Right cardiac atrium (tissue), 5 donors: Measurements from ENCODE around the gene DDX54. TPM values are rescaled to one million over a fixed set of nuclear protein-coding genes. Genes with fewer than 3 reads are reported as not detected.

Experiments
- ATAC-seq, 2 donors: fragments of 200-7000 bp; cut with Tn5 transposase; one replicate each; pipeline versions ENCODE4 v1.8.0 to v1.9.1; 2020; ENCODE audit warnings: moderate library complexity in 2 of 2, mild to moderate bottlenecking in 1 of 2
- DNase-seq, 3 donors: peaks; one replicate each; pipeline ENCODE4 v3.0.0-alpha.2; 2020
- H3K27ac ChIP-seq: one replicate; pipeline ENCODE4 v1.5.1; 2013; ENCODE audit warnings: mild to moderate bottlenecking, low read length, control low read depth, moderate library complexity
- H3K27me3 ChIP-seq: one replicate; pipeline ENCODE4 v1.6.1; 2013; ENCODE audit not compliant: control insufficient read depth, insufficient read depth
- H3K4me1 ChIP-seq: one replicate; pipeline ENCODE4 v1.6.1; 2013; ENCODE audit warnings: low read length; ENCODE audit not compliant: control insufficient read depth, insufficient read depth
- H3K4me3 ChIP-seq: one replicate; pipeline ENCODE4 v1.5.1; 2013; ENCODE audit warnings: low read length, control low read depth
- H3K9me3 ChIP-seq: one replicate; pipeline ENCODE4 v1.6.1; 2013; ENCODE audit warnings: low read length; ENCODE audit not compliant: control insufficient read depth
- WGBS: extraction: QIAGEN DNeasy Blood & Tissue Kit; methylation state at CpG from one replicate; pipeline ENCODE4 v1.1.7; 2013; 5-methylcytosine and 5-hydroxymethylcytosine counted together
- intact Hi-C, 4 donors: fragments of 100-400 bp; cut with DNase I; formaldehyde crosslinking; loops; one replicate each; pipeline versions ENCODE4 v1.11.0 to v1.14.0; 2022 to 2023
- polyA plus RNA-seq: library from polyadenylated mRNA; stranded (reverse); fragments of 200-250 nt; gene quantifications from one replicate; pipeline ENCODE4 v1.2.3, GENCODE V29; 2013
- total RNA-seq, 4 donors: library from RNA; stranded (reverse); fragmentation: NEBNext Ultra II Directional; extraction: Animal tissue kit (Norgen Biotek cat#: 25700); gene quantifications; one replicate each; pipeline ENCODE4 v1.2.1, GENCODE V29; 2021
- donor health status: healthy with polysubstance abuse.
- donor health status: DM: no; HTN: yes; CAD: no.
- donor health status: DM: no; HTN: no; CAD: no.
- donor health status: DM: no; HTN: yes; CAD: no; lungs with severe emphysema.
- donor health status: DM: yes; HTN: yes; CAD: no.

The DDX54 gene
- total and polyA plus RNA-seq, 5 donors: 17.2 to 36.1 (median 29.2) TPM

DNA sequence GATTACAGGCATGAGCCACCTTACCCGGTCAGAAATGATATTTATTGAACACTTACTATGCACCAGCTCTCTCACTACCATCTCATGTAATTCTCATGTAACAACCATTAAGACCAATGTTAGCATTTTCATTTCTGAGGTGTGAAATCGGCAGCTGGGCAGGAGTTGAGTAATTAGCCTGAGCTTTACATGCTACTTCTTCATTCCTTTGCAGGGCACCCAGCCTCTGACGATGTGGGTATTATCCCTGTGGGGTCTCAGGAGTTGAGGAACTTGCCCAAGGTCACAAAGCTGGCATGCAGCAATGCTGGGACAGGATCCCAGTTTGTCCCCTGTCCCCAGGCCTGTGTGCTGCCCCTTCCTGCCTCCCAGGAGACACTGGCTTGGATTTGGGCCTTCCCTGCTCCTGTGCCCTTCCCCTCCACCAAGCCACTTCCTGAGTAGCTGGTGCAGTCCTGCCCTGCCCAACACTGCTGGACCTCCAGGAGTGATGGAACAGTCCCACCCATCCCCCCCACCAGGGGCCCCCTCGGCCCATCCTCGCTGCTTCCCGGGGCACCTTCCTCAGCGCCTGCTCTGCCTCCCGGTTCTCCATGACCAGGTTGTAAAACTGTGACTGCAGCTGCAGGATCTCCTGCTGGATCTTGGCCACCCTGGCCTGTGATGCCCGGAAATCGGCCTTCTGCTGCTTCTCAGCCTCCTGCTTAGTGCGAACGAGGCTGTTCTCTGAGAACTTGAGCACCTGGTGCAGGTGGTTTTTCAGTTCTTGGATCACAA, 14.9 kb upstream of the DDX54 start:
- intact Hi-C loops: no loop called here
- H3K4me1 ChIP-seq: no peaks in the 10 kb centered on the region
- no peak for ATAC-seq
- peak in 1 of 3 donors; percentile 41 for DNase-seq
- 87% methylated on average over 12 of the region's 12 CpGs for WGBS
- no peaks in the 10 kb centered on the region for H3K9me3 ChIP-seq
- H3K27ac ChIP-seq: no peak overlapping the region
- no peaks in the 10 kb centered on the region for H3K27me3 ChIP-seq
- no peak overlapping the region for H3K4me3 ChIP-seq

DNA sequence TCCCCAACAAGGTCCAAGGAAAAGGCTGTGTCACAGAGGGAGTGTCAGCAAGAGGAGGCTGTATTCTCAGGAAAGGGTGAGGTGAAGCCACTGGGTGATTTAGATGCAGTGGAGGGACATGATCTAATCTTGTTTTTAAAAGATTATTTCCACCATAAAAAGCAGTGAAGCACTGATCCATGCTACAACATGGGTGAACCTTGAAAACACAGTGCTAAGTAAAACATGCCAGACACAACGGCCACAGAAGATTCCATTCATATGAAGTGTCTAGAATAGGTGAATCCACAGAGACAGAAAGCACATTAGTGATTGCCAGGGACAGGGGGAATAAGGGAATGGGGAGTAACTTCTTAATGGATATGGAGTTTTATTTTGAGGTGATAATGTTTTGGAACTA, 13.0 kb upstream of the DDX54 start:
- no peaks in the 10 kb centered on the region for H3K4me1 ChIP-seq
- ATAC-seq: no peak
- H3K4me3 ChIP-seq: no peak overlapping the region
- H3K27me3 ChIP-seq: no peaks in the 10 kb centered on the region
- no peak overlapping the region for H3K27ac ChIP-seq
- intact Hi-C loops: loop anchor here in 3 of 4 donors (10.0 kb wide), 3 partner anchors 87 to 227 kb away; partner anchors contain the start of gene SDSL (in 3 of the 3)
- WGBS: 69% methylated on average over 1 of the region's 1 CpG
- DNase-seq: no peak
- no peaks in the 10 kb centered on the region for H3K9me3 ChIP-seq

DNA sequence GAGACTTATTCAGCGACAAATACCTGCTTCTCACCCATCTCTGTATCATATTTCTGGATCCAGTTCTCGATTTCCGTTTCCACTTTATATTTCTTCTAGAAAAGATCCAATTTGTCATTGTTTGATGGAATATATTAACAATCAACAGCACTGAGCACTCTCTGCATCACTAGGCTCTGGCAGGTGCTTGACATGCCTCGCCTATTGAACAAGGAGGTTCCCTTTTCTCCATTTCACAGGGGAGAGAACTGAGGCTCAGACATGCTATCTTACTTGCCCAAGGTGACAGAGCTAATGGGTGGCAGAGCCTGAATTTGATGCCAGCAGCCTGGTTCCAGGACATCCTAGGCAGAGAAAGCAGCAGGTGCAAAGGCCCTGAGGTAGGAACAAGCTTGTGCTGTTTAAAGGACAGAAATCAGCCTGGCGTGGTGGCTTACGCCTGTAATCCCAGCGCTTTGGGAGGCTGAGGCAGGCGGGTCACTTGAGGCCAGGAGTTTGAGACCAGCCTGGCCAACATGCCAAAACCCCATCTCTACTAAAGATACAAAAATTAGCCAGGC, 12.3 kb upstream of the DDX54 start:
- WGBS: 96% methylated on average over 8 of the region's 8 CpGs
- DNase-seq (no peak), ATAC-seq (no peak)
- intact Hi-C loops: loop anchor here in 3 of 4 donors (10.0 kb wide), 3 partner anchors 87 to 227 kb away; partner anchors contain the start of gene SDSL (in 3 of the 3)
- H3K4me1 ChIP-seq: no peaks in the 10 kb centered on the region
- no peak overlapping the region for H3K4me3 ChIP-seq
- no peaks in the 10 kb centered on the region for H3K9me3 ChIP-seq
- no peak overlapping the region for H3K27ac ChIP-seq
- H3K27me3 ChIP-seq: no peaks in the 10 kb centered on the region

- no peaks in the 10 kb centered on the region for H3K9me3 ChIP-seq
- H3K4me3 ChIP-seq: no peak overlapping the region
- whole genome bisulfite sequencing: 12% methylated on average over 4 of the region's 4 CpGs
- ATAC-seq (peak; percentile 87 to 90), DNase-seq (peak; percentile 65 to 82 (median 82))
- H3K27ac ChIP-seq: no peak overlapping the region
- intact Hi-C loops: loop anchor here in 3 of 4 donors (10.0 kb wide), 3 partner anchors 88 to 228 kb away; partner anchors contain the start of gene SDSL (in 3 of the 3)
- H3K4me1 ChIP-seq: no peaks in the 10 kb centered on the region
- H3K27me3 ChIP-seq: no peaks in the 10 kb centered on the region
Observed at GRCh38 chr12:113196990-113197389, 11.7 kb upstream of the DDX54 start.

- intact Hi-C loops: loop anchor here in 3 of 4 donors (10.0 kb wide), 3 partner anchors 88 to 228 kb away; partner anchors contain the start of gene SDSL (in 3 of the 3)
- peak; percentile 7 to 17 for ATAC-seq
Observed at GRCh38 chr12:113196582-113196981, 11.3 kb upstream of the DDX54 start.

DNA sequence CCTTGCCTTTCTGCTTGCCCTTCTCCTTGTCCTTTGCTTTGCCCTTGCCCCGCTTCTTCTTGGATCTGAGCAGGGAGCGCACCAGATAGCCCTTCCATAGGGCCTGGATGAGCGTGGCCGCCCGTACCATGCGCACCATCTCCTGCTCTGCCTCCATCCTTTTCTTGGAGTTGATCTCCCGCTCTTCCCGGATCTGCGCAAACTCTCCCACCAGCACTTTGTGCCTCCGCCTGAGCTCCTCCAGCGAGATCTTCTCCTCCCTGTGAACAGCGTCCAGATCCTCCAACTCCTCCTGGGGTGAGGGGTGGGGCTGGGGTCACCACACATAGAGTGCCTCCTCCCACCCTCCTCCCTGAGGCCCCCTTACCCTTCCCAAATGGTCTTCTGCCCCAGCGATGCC, 10.3 kb upstream of the DDX54 start:
- Histone ChIP-seq H3K4me1 (no peaks in the 10 kb centered on the region), H3K27me3 (no peaks in the 10 kb centered on the region), H3K4me3 (no peak overlapping the region), H3K27ac (no peak overlapping the region), H3K9me3 (no peaks in the 10 kb centered on the region)
- intact Hi-C loops: loop anchor here in 3 of 4 donors (10.0 kb wide), 3 partner anchors 89 to 229 kb away; partner anchors contain the start of gene SDSL (in 3 of the 3)
- no peak for ATAC-seq
- WGBS: 96% methylated on average over 13 of the region's 13 CpGs
- DNase-seq: no peak

More at GRCh38 chr12:113196582-113196981, 11.3 kb upstream of the DDX54 start:
- H3K27me3 ChIP-seq: no peaks in the 10 kb centered on the region
- H3K9me3 ChIP-seq: no peaks in the 10 kb centered on the region
- no peak overlapping the region for H3K27ac ChIP-seq
- WGBS: 74% methylated on average over 7 of the region's 7 CpGs
- H3K4me1 ChIP-seq: no peaks in the 10 kb centered on the region
- no peak for DNase-seq
- no peak overlapping the region for H3K4me3 ChIP-seq

- intact Hi-C loops: loop anchor here in 3 of 4 donors (10.0 kb wide), 3 partner anchors 90 to 230 kb away; partner anchors contain the start of gene SDSL (in 3 of the 3)
Observed at GRCh38 chr12:113194971-113195391, 9.7 kb upstream of the DDX54 start.

GRCh38 chr12:113191227-113191626, 5.9 kb upstream of the DDX54 start:
- no peak overlapping the region for H3K4me3 ChIP-seq
- H3K27me3 ChIP-seq: no peaks in the 10 kb centered on the region
- intact Hi-C loops: loop anchor here in 3 of 4 donors (10.0 kb wide), 3 partner anchors 94 to 234 kb away; partner anchors contain the start of gene SDSL (in 3 of the 3)
- H3K27ac ChIP-seq: no peak overlapping the region
- H3K4me1 ChIP-seq: peaks cover under 1% of the 10 kb centered on the region
- no peaks in the 10 kb centered on the region for H3K9me3 ChIP-seq
- DNase-seq (no peak), ATAC-seq (no peak)
- 93% methylated on average over 19 of the region's 19 CpGs for WGBS

More at GRCh38 chr12:113194971-113195391, 9.7 kb upstream of the DDX54 start:
- Histone ChIP-seq H3K27me3 (no peaks in the 10 kb centered on the region), H3K9me3 (no peaks in the 10 kb centered on the region), H3K4me1 (no peaks in the 10 kb centered on the region), H3K27ac (no peak overlapping the region), H3K4me3 (no peak overlapping the region)
- ATAC-seq: no peak
- no peak for DNase-seq
- 76% methylated on average over 4 of the region's 4 CpGs for WGBS

DNA sequence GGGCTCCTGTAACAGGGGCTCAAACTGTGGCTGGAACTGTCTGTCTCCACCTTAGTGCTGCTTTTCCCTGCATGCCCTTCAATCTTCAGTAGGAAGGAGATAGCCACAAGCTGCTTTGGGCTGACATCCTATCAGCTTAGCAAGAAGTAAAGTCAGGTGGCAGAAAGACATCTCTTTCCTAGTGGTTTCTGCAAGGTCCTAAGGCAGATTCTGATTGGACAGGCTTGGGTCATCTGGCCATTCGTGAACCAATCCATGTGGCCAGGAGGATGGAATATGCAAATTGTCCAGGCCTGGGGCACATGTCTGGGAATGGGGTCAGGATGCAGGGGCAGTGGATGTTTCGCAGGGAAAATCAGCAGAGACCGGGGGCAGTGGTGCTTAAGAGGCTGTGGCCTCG, 5.5 kb upstream of the DDX54 start:
- peaks cover 2% of the 10 kb centered on the region for H3K4me1 ChIP-seq
- intact Hi-C loops: loop anchor here in 3 of 4 donors (10.0 kb wide), 3 partner anchors 94 to 234 kb away; partner anchors contain the start of gene SDSL (in 3 of the 3)
- H3K27me3 ChIP-seq: no peaks in the 10 kb centered on the region
- H3K27ac ChIP-seq: no peak overlapping the region
- 87% methylated on average over 4 of the region's 4 CpGs for WGBS
- no peak overlapping the region for H3K4me3 ChIP-seq
- no peak for ATAC-seq
- no peak for DNase-seq
- H3K9me3 ChIP-seq: no peaks in the 10 kb centered on the region

DNA sequence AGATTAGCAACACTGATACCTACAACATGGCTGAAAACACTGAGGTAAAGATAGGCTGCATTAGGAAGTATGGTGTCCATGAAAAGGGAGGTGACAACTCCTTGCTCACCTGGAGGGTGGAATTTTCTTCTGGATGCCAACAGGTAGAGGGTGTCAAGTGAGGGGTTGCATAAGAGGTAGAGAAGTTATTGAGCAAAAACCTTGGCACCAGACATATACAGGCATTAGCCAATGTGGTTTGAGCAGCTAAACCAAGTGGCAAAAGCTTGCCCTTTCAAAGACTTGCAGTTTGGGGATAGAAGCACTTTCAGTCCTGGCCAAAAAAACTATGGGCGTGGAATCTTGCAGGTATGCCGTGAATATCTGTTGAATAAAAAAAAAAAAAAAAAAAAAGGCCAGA, 4.1 kb upstream of the DDX54 start:
- intact Hi-C loops: no loop called here
- DNase-seq (no peak), ATAC-seq (no peak)
- no peaks in the 10 kb centered on the region for H3K9me3 ChIP-seq
- no peaks in the 10 kb centered on the region for H3K27me3 ChIP-seq
- peaks cover 2% of the 10 kb centered on the region for H3K4me1 ChIP-seq
- no peak overlapping the region for H3K4me3 ChIP-seq
- no peak overlapping the region for H3K27ac ChIP-seq
- WGBS: 98% methylated on average over 2 of the region's 2 CpGs
